K562 (cell line): ENCODE data around the gene PRKCE. TPM values are rescaled to one million over a fixed set of nuclear protein-coding genes. Genes with fewer than 3 reads are reported as not detected.

Experiments used
- ATAC-seq: fragments of 200-7000 bp; cut with Tn5 transposase; 3 replicates; pipeline ENCODE4 v1.9.1; 2020; ENCODE audit warnings: moderate library complexity
- BruUV-seq: library from RNA; stranded (reverse); fragments of 400-500 nt; replicated peaks from 2 replicates; lab custom pipeline; 2021; lab: Mats Ljungman, UMichigan
- CTCF ChIA-PET: fragments of 300-600 bp; formaldehyde crosslinking; extraction: SDS; loops from one replicate; lab custom pipeline; 2021; ENCODE audit warnings: low intra/inter-chr PET ratio; lab: Yijun Ruan, JAX
- POLR2A ChIA-PET: fragments of 300-600, 350-650 bp; sonication (Branson Sonifier 250); formaldehyde crosslinking; extraction: SDS; loops from one replicate; lab custom pipeline; 2021; ENCODE audit warnings: antibody characterized with exemption, inconsistent platforms; lab: Yijun Ruan, JAX
- DNase-seq, 4 experiments: peaks; one replicate each; pipeline versions ENCODE4 v3.0.0 to v3.0.0-alpha.2; 2011 to 2018; ENCODE audit warnings: low spot score in 3 of 4, mixed read lengths in 3 of 4; ENCODE audit errors: extremely low read depth in 1 of 4
- FAIRE-seq: peaks from 2 replicates; lab custom pipeline; 2011; peaks lifted over from hg19 to GRCh38; lab: Jason Lieb, UNC
- H2AFZ ChIP-seq: 2 replicates; pipeline ENCODE4 v1.6.0; 2011; ENCODE audit warnings: low read depth, low read length, control low read depth, inconsistent platforms
- H3K27ac ChIP-seq: fragments of 200-600 bp; 3 replicates; pipeline ENCODE4 v1.8.0; 2011; ENCODE audit warnings: low read depth, mild to moderate bottlenecking, control low read depth, inconsistent platforms, low read length, moderate library complexity, mixed read lengths; ENCODE audit errors: extremely low read depth
- H3K27me3 ChIP-seq, 2 experiments: fragments of 300-600 bp in 1 of 2; 2 replicates in 1 of 2; 3 replicates in 1 of 2; pipeline versions ENCODE4 v1.6.0 to v1.8.0; 2011; ENCODE audit warnings: inconsistent platforms in 2 of 2, low read length in 2 of 2, mild to moderate bottlenecking in 1 of 2, mixed read lengths in 1 of 2, moderate library complexity in 1 of 2; ENCODE audit not compliant: control insufficient read depth in 2 of 2, insufficient read depth in 2 of 2
- H3K36me3 ChIP-seq: fragments of 300-600 bp; 3 replicates; pipeline ENCODE4 v1.8.0; 2011; ENCODE audit warnings: mild to moderate bottlenecking, low read length, inconsistent platforms; ENCODE audit not compliant: control insufficient read depth, insufficient read depth
- H3K4me1 ChIP-seq, 2 experiments: fragments of 200-600 bp in 1 of 2; replicated peaks in 1 of 2; 2 replicates in 1 of 2; 3 replicates in 1 of 2; pipeline versions ENCODE4 v1.5.1 to v1.8.0; 2011; ENCODE audit warnings: inconsistent platforms in 2 of 2, low read length in 2 of 2, mild to moderate bottlenecking in 1 of 2, mixed read lengths in 1 of 2, moderate library complexity in 1 of 2; ENCODE audit not compliant: control insufficient read depth in 2 of 2, insufficient read depth in 2 of 2
- H3K4me2 ChIP-seq: 2 replicates; pipeline ENCODE4 v1.6.1; 2011; ENCODE audit warnings: low read length, control low read depth, inconsistent platforms, mixed read lengths; ENCODE audit not compliant: insufficient read depth
- H3K4me3 ChIP-seq: fragments of 200-600 bp; sonication (generic), shearing (Covaris generic); 2 replicates; pipeline ENCODE4 v1.5.1; 2016; ENCODE audit warnings: control low read depth, inconsistent platforms
- H3K79me2 ChIP-seq: fragments of 200-600 bp; 3 replicates; pipeline ENCODE4 v1.8.0; 2011; ENCODE audit warnings: low read length, inconsistent platforms; ENCODE audit not compliant: control insufficient read depth, insufficient read depth
- H3K9ac ChIP-seq, 2 experiments: 2 replicates each; pipeline versions ENCODE4 v1.6.0 to v1.6.1; 2011; ENCODE audit warnings: low read depth in 2 of 2, low read length in 2 of 2, control low read depth in 1 of 2, inconsistent platforms in 1 of 2, mild to moderate bottlenecking in 1 of 2, mixed read lengths in 1 of 2; ENCODE audit not compliant: insufficient read depth in 1 of 2
- H3K9me1 ChIP-seq: one replicate; pipeline ENCODE4 v1.6.0; 2011; ENCODE audit warnings: inconsistent platforms, mild to moderate bottlenecking, low read length, moderate library complexity; ENCODE audit not compliant: control insufficient read depth, insufficient read depth
- H3K9me3 ChIP-seq: replicated peaks from 2 replicates; pipeline ENCODE4 v1.5.1; 2011; ENCODE audit warnings: low read depth, low read length, inconsistent platforms; ENCODE audit not compliant: control insufficient read depth, insufficient read depth
- H4K20me1 ChIP-seq: replicated peaks from 2 replicates; pipeline ENCODE4 v1.6.1; 2011; ENCODE audit warnings: low read length, inconsistent platforms, mixed read lengths; ENCODE audit not compliant: control insufficient read depth, insufficient read depth
- EP400 ChIP-seq: fragments of 450-650 bp; IDR thresholded peaks from 2 replicates; pipeline ENCODE4 v1.6.1; 2017; ENCODE audit warnings: antibody characterized with exemption, mild to moderate bottlenecking, moderate library complexity
- RNF219 ChIP-seq: fragments of 250-450 bp; sonication (Bioruptor Pico); IDR thresholded peaks from 2 replicates; pipeline ENCODE4 v1.5.0; 2022; ENCODE audit warnings: mild to moderate bottlenecking
- TRIM28 ChIP-seq: fragments of 450-650 bp; IDR thresholded peaks from 2 replicates; pipeline ENCODE4 v1.6.1; 2017
- ZNF253 ChIP-seq: fragments of 250-450 bp; sonication (Bioruptor Pico); conservative IDR thresholded peaks from 2 replicates; pipeline ENCODE4 v1.6.1; 2021; ENCODE audit warnings: mild to moderate bottlenecking
- WGBS: fragments of 100-300 bp; shearing (Covaris generic); methylation state at CpG from one replicate; pipeline ENCODE4 v1.1.6; 2016; ENCODE audit warnings: low coverage, mixed read lengths; ENCODE audit not compliant: insufficient coverage; ENCODE audit errors: missing lambda C conversion rate; 5-methylcytosine and 5-hydroxymethylcytosine counted together
- in situ Hi-C: fragments of 300-500 bp; cut with MboI; formaldehyde crosslinking; loops from 4 replicates; pipeline ENCODE4 v1.15.0; 2018; ENCODE audit warnings: inconsistent platforms, mixed read lengths
- intact Hi-C: fragments of 100-400 bp; cut with micrococcal nuclease; formaldehyde crosslinking; loops from 2 replicates; pipeline ENCODE4 v1.14.2; 2022
- polyA plus RNA-seq, 8 experiments: library from polyadenylated mRNA; depleted of rRNA in 4 of 8; stranded (reverse) in 5 of 8; unstranded in 3 of 8; fragments of >200 nt; fragmentation: Nextera tagmentation in 2 of 8; fragmentation: Illumina TruSeq in 1 of 8; extraction: Ambion mirVana in 2 of 8; extraction: Trizol in 1 of 8; gene quantifications; 2 replicates each; pipeline versions ENCODE4 v1.2.1 to v1.2.3, GENCODE V29; 2011 to 2014; ENCODE audit warnings: inconsistent platforms in 1 of 8, missing spikeins in 1 of 8
- total RNA-seq, 7 experiments: library from RNA; depleted of rRNA in 6 of 7; stranded (reverse); fragments of >200 nt in 6 of 7; fragmentation: Illumina TruSeq in 2 of 7; extraction: Trizol in 2 of 7; gene quantifications; 2 replicates each; pipeline versions ENCODE4 v1.2.1 to v1.2.3, GENCODE V29; 2011 to 2021; ENCODE audit warnings: low replicate concordance in 1 of 7

The PRKCE gene
- total and polyA plus RNA-seq, 9 of the 15 experiments (the other 6 are each of a cell fraction or from before 2014, with no cell fraction given): 0.06 to 1.0 (median 0.22) TPM; not detected in 1

GRCh38 chr2:45627911-45628310 lies 23.6 kb upstream of the PRKCE start:
- H2AFZ ChIP-seq: no peak overlapping the region
- FAIRE-seq (no peak), ATAC-seq (no peak), DNase-seq (no peak)
- no peak overlapping the region for H3K9ac ChIP-seq
- no peaks in the 10 kb centered on the region for H3K36me3 ChIP-seq
- H3K9me3 ChIP-seq: no peaks in the 10 kb centered on the region
- H3K79me2 ChIP-seq: no peaks in the 10 kb centered on the region
- no peaks in the 10 kb centered on the region for H3K4me1 ChIP-seq
- intact Hi-C loops (no loop called here), in situ Hi-C loops (no loop called here)
- H3K4me2 ChIP-seq: no peak overlapping the region
- peaks cover 5 to 14% of the 10 kb centered on the region in 2 experiments for H3K27me3 ChIP-seq
- ChIA-PET CTCF (no interaction called here), POLR2A (interaction anchor here (0.6 to 1.4 kb wide), 5 partner anchors 12 to 152 kb away, joined by 3 to 9 read pairs (median 3); partner anchors contain the start of gene SRBD1)
- no peak for TF ChIP-seq EP400
- no peak for TF ChIP-seq RNF219 (CRISPR knock-in tag)
- H3K27ac ChIP-seq: no peak overlapping the region
- H4K20me1 ChIP-seq: no peaks in the 10 kb centered on the region
- no TSS peak for BruUV-seq
- no peak overlapping the region for H3K4me3 ChIP-seq
- no peaks in the 10 kb centered on the region for H3K9me1 ChIP-seq
- WGBS: 0% methylated on average over 1 of the region's 1 CpG

DNA sequence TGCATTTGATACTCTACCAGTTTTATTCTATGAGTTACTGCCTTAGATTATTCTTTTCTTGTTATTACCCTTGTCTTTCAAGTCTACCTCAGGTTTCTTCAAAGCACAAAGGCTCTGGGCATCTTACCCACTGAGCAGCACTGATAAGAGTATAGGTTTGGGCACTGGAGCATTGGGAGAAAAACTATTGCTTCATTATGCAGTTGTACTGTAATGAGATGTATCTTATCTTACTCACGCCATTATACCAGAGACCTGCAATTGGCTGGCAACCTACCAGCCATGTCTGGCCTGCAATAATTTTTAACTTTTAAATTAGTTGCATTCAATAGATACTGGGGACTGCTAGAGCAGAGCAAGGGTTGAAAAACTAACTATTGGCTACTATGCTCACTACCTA lies 21.5 kb upstream of the PRKCE start:
- FAIRE-seq: no peak
- POLR2A ChIA-PET: interaction anchor here (0.8 kb wide), 1 partner anchor 114 kb away, joined by 3 read pairs; no protein-coding TSS in a partner anchor
- no peak for ATAC-seq
- H3K4me1 ChIP-seq: no peaks in the 10 kb centered on the region
- H3K4me3 ChIP-seq: no peak overlapping the region
- H4K20me1 ChIP-seq: no peaks in the 10 kb centered on the region
- 0% methylated on average over 1 of the region's 1 CpG for WGBS
- H3K9me1 ChIP-seq: no peaks in the 10 kb centered on the region
- H3K9ac ChIP-seq: no peak overlapping the region
- CTCF ChIA-PET: no interaction called here
- H3K27ac ChIP-seq: no peak overlapping the region
- H3K27me3 ChIP-seq: peaks cover 5 to 14% of the 10 kb centered on the region in 2 experiments
- TF ChIP-seq ZNF253 (CRISPR knock-in tag) (no peak), TRIM28 (no peak)
- TF ChIP-seq, all 486 proteins: peak for 0
- BruUV-seq: no TSS peak
- Histone ChIP-seq H2AFZ (no peak overlapping the region), H3K79me2 (no peaks in the 10 kb centered on the region), H3K36me3 (no peaks in the 10 kb centered on the region), H3K4me2 (no peak overlapping the region), H3K9me3 (no peaks in the 10 kb centered on the region)
- DNase-seq: no peak
- in situ Hi-C loops (no loop called here), intact Hi-C loops (no loop called here)
